ENCODE measurements around the gene DUXA.
"Not testable (repeated sequence)": the region's sequence is repeated elsewhere in the genome, so short reads cannot be mapped to it uniquely, and the experiment has no call there.

DUXA gene

DNA sequence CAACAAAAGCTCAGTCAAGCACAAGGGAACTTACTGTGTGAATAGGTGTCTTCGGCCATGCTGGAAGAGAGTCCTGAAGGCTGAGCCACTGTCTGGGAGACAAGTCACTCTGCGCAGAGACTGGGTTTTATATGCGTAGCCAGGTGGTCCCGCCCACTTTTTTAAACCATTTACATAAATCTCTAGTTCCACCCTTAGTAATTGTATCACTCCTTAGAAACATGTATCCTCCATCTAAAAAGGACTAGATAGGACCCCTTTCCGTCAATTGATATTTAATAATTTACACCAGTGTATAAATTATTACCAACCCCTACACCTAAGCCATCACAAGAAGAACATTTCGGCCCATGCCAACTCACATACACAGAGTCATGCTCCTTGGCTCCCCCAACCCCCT lies at the start of gene DUXA:
DUXA (minus strand) TSS at position 101 of the 400 bp plus-strand sequence; CDS start at position 59, 42 bp downstream.
- DNase-seq = no peak

DNA sequence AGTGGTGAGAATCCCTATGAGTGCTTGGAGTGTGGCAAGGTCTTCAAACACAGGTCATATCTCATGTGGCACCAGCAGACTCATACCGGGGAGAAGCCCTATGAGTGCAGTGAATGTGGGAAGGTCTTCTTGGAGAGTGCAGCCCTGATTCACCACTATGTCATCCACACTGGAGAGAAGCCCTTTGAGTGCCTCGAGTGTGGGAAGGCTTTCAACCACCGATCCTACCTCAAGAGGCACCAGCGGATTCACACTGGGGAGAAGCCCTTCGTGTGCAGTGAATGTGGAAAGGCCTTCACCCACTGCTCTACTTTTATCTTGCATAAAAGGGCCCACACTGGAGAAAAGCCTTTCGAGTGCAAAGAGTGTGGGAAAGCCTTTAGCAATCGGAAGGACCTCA lies 44.8 kb upstream of the DUXA start:
- DNase-seq = peak; percentile 4

DNA sequence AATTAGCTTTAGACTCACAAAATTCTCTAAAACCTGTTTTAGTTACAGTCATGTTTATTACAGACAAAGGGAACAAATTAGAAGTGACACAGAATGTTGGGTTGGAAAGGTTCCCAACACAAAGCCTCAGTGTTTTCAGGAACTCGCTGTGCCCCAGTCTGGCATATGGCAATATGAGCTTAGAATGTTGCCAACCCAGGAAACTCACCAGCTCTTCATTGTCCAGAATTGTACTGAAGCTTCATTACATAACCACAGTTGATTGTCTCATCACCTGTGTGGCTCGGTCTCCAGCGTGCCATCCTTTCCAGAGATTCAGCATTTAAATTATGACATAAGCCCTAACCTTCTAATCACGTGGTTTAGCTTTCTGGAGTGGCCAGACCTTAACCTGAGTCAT lies 43.1 kb upstream of the DUXA start:
- no peak for DNase-seq

DNA sequence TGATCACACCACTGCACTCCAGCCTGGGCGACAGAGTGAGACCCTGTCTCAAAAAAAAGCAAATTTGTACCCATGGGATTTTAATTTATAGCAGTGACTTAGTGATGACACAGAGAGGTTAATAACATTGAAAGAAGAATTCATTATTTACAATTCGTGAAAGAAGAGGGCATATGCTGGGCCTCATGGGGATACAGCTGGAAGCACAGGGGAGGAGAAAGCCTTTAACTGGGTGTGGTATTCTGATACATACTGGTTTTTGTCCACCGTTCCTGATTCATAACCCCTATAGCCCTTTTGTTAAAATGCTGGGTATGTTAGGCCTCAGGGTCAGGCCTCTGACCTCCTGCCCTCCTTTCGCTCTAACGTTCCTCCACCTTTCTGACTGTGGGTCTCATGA lies 34.9 kb upstream of the DUXA start:
- no peak for DNase-seq

DNA sequence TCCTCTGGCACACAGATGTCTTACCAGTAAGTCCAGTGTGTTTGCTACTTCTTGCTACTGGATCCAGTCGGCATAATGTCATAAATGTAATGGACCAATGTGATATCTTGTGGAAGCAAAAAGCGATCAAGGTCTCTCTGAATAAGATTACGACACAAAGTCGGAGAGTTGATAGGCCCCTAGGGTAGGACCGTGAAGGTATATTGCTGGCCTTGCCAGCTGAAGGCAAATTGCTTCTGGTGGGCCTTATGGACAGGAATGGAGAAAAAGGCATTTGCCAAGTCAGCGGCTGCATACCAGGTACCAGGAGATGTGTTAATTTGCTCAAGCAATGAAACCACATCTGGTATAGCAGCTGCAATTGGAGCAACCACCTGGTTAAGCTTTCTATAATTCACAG lies 30.6 kb upstream of the DUXA start:
- DNase-seq = not testable (repeated sequence)

DNA sequence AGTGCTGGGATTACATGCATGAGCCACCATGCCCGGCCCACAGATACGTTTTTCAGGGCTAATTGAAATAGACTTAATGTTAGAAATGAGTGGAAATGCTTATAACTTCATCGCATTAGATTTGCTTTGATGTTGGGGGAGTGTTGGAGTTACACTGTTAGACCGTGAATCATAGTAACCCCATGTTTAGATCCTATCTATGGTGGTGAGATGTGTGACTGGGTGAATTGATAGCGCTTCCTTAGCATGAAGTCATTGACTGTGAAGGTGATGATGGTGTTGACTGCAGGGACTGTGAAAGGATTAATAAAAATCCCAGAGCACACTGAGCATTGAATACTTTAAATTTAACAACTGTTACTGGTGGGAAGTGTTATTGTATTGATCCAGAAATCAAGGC lies 25.7 kb upstream of the DUXA start:
- no peak for DNase-seq

DNA sequence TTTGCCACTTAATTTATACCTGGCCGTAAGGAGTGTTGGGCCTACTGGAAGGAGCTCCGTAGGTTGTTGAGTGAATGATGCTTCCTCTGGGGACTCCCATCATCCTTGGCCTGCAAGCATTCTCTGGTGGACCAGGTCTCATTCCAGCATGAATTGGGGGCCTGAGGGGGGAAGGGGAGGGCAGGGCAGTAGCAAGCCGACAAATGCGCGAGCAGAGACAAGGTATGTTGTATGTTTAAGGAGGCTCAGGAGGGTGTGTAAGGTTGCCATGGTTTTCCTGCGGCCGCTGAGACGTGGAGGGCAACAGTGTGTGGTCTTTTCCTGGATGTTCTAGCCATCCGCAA lies 24.8 kb upstream of the DUXA start:
- DNase-seq = no peak

DNA sequence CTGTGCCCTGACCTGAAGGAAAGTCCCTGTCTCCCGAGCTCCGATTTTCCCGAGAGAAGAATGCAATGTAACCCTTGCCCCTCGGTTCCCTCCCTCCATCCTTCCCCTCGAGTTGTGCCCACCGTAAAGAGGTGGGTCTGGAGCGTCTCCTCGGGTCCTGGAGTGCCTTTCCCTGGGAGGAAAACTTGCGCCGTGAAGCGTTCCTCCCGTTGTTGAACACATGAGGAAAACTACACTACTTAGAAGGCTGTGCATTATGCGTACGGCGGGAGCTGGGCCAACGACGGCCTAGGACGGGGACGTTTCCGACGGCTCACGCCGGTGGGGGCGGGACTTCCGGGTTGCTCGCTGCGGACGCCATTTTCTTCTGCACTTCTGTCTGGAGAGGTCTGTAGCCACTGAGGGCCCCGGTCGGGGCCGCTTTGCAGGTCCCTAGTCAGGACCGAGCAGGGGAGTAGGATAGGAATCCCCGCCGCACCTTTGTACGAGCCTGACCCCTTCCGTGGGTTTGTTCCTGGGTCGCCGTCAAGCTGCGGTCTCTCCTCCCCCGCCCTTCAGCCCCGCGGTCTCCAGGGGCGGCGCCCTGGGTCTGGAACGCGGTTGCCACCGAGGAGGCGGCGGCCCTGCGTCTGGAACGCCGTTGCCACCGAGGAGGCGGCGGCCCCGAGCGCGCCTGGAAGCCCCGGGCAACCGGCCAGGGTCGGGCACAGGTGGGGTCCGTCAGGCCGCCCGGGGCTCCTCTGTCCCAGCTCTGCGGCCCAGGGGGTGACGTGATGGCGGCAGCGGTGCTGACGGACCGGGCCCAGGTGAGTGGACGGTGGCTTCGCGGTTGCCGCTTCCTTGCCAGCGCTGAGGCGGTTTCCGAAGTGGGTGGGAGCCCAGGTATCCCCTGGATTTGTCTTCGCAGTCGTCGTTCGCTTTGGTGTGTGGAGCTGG lies 24.1 kb upstream of the DUXA start, which contains the start of gene ZNF264:
ZNF264 (plus strand) TSS at position 360 of the 936 bp plus-strand sequence; CDS start at position 774, 414 bp downstream.
- DNase-seq = peak; percentile 91

DNA sequence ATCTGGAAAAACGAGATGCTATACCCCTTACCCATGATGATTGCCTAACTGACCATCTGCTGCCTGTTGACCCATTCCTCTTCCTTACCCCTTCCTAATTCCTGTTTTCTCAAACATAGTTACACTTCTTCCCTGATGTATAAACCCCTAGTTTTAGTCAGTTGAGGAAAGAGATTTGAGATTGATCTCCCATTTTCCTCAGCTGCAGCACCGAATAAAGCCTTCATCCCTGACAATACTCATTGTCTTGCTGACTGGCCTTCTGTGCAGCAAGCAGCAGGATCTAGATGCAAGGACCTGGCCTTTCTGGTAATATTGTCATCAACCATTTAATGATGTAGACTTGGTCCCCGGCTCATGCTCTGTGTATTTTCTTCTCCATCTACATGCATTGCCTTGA lies 23.0 kb upstream of the DUXA start:
- DNase-seq = no peak

DNA sequence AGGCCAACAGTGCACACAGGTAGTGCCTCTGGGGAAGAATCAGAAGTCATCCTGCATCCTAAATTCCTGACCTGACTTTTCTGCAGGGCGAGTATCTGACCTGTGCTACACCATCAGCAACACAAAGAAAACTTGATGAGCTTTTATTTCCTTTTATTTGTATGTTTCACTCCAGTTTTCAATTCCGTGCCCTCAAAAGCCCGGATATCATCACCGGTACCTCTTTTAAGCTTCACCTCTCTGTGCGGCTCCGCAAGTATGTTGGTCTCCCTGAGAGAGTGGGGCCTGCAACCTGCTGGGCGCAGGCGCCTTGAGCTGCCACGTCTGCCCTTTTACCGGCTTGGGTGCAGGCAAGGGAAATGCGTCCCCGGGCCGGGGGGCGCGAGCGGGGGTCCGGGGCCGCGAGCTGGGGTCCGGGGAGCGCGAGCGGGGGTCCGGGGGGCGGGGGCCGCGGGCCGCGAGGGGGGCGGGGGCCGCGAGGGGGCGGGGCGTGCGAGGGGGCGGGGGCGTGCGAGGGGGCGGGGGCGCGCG lies 4.3 kb upstream of the DUXA start:
- DNase-seq = peak; percentile 11

DNA sequence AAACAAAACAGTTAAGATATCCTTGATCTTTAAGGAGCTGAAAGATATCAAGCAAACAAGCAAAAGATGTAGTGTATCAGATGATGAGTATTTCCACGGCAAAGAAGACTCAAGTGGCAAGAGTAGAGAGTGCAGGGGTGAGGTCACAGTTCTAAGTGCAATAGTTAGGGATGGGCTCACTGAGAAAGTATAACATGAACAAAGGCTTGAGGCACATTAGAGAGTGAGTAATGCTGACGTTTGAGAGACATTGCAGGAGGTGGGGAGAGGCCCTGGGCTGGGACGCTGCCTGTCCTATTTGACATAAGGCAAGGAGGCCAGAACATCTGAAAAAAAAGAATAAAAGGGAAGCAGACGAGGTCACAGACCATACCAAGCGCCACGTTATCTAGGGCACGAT lies 1.4 kb downstream of the DUXA start:
- DNase-seq = no peak

DNA sequence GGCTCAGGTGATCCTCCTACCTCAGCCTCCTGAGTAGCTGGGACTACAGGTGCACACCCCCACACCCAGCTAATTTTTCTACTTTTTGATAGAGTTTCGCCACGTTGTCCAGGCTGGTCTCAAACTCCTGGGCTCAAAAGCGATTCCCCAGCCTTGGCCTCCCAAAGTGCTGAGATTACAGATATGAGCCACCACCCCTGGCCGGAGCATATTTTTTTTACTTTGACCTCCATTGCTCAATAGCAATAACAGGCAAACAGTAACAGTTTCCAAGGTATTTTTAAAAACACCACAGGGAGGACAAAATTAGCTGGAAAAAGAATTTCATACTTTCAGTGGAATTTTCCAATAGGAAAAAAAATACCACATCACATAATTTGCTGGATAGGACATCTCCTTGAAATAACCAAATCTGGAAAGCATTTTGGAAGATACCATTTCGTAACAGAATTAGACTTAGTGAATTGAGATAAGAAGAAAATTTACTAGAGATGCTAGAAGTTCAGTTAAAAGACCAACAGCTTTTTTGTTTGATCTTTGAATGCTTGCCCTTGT lies 5.2 kb downstream of the DUXA start:
- DNase-seq = no peak

DNA sequence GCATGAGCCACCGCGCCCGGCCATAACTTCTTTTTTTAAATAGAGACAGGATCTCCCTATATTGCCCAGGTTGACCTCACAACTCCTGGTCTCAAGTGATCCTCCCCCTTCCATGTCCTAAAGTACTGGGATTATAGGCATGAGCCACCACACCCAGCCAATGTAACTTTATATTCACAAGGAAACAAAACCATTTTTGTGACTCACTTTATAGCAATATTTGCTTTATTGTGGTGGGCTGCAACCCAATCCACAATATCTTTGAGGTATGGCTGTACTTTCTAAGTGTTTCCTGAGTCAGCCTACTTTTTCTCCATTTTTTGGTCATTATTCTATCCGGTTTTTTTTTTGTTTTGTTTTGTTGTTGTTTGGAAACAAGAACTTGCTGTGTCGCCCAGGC lies 14.4 kb downstream of the DUXA start:
- DNase-seq = no peak

DNA sequence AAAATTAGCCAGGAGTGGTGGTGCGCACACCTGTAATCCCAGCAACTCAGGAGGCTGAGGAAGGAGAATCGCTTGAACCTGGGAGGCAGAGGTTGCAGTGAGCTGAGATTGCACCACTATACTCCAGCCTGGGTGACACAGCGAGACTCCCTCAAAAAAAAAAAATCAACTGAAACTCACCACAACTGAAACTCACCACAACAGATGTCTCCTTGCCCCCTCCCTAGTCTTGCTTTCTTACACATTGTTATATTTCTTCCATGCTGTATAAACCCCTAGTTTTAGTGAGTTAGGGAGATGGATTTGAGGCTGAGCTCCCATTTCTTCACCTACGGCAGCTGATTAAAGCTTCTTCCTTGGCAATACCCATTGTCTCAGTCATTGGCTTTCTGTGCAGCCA lies 25.6 kb downstream of the DUXA start:
- no peak for DNase-seq

DNA sequence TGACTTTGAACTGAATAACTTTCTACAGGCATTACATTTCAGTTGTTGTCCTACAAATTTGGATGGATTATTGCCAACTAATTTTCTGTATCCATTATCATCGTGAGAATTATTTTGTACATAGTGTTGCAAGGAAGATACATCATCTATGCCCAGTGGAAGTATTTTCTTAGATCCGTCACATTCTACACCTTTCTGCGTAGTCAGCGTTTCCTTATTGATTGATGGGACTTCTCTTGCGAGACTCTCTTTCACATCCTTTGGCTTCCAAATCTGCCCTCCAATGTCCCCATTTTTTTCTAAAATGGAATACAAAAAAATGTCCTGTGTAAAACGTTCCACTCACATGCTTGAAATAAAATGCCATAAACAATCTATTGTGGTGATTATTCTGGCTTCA lies 31.5 kb downstream of the DUXA start:
- no peak for DNase-seq

DNA sequence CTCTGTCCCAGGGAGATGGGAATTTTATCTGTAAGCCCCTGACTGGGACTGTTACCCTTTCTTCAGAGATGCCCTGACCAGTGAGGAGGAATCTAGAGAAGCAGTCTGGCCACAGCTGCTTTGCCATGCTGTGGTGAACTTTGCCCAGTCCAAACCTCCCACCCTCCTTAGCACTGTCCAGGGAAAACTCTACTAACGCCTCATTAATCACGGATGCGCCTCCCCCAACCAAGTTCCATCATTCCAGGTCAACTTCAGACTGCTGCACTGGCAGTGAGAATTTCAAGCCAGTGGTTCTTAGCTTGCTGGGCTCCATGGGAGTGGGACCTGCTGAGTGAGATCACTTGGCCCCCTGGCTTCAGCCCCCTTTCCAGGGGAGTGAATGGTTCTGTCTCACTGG lies 39.9 kb downstream of the DUXA start:
- DNase-seq = not testable (repeated sequence)

DNA sequence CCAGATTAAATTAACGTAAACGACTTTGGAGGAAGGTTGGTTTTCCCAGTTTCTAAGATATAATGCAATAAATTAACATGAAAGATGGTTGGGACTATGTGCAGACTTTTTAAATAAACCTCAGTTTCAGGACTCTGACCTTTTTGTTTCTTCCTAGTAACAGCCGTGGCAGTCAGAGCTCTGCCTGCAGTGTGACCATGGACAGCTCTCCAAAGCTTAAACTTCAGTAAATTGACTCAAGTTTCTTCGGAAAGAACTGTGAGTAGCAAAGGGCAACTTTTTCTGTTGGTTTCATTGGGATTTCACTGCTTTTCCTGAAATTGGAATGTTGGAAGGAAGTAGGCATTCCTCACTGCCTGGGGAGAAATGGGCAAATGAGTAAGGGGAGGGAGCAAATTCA lies 43.4 kb downstream of the DUXA start:
- no peak for DNase-seq

DNA sequence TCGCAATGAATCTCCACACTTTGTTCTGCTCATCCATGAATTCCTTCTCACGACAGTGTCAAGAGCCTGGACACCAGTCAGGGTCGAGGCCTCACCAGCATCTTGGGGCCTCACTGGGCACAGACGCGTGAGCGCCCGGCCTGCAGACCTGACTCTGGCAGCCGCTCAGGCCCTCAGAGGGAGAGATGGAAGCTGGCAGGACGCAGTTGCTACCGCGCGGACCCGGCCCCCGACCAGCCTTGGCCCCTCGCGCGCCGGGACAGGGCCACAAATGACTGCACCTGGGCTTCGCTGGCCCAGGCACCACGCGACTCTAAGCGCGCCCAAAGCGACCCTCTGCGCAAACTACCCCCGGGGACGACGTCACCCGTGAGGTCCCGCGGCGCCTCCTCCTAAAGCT lies 48.4 kb downstream of the DUXA start:
- DNase-seq = no peak

DNA sequence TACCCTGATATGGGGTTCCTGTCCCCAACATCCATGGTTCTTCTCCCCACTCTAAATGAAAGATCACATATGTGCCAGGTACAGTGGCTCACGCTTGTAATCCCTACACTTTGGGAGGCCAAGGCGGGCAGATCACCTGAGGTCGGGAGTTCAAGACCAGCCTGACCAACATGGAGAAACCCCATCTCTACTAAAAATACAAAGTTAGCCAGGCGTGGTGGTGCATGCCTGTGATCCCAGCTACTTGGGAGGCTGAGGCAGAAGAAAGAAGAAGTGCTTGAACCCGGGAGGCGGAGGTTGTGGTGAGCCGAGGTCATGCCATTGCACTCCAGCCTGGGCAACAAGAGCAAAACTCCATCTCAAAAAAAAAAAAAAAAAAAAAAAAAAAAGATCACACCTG lies 53.8 kb downstream of the DUXA start:
- not testable (repeated sequence) for DNase-seq

DNA sequence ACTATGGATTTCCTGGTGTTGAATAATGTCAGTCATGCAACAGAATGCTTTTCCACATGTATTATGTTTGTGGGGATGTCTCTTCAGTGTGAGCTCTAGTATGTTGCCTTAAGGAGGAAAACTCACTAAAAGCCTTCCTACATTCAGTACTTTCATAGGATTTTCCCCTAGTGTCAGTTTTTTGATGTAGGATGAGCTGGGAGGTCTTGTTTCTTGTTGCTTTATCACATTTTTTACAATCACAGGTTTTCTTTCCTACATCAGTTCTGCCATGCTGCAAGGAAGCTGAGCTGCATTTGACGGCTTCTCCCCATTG lies 56.0 kb downstream of the DUXA start:
- DNase-seq = no peak

DNA sequence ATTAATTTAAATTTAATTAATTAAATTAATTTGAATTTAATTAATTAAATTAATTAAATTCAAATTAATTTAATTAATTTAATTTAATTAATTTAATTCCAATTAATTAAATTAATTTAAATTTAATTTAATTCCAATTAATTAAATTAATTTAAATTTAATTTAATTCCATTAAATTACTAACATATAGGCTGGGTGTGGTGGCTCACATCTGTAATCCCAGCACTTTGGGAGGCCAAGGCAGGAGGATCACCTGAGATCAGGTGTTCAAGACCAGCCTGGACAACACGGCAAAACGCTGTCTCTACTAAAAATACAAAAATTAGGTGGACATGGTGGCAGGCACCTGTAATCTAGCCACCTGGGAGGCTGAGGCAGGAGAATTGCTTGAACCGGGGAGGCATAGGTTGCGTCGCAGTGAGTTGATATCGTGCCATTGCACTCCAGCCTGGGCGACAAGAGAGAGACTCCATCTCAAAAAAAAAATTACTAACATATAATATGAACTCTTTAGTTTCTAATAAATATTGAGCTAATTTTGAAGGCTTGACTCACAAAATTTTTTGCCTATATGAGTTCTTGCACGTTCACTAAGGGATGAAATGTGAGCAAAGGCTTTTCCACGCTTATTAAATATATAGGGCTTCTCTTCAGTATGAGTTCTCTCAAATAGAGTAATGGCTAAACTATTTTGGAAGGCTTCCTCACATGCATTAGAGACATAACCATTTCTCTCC lies 56.5 kb downstream of the DUXA start:
- no peak for DNase-seq

DNA sequence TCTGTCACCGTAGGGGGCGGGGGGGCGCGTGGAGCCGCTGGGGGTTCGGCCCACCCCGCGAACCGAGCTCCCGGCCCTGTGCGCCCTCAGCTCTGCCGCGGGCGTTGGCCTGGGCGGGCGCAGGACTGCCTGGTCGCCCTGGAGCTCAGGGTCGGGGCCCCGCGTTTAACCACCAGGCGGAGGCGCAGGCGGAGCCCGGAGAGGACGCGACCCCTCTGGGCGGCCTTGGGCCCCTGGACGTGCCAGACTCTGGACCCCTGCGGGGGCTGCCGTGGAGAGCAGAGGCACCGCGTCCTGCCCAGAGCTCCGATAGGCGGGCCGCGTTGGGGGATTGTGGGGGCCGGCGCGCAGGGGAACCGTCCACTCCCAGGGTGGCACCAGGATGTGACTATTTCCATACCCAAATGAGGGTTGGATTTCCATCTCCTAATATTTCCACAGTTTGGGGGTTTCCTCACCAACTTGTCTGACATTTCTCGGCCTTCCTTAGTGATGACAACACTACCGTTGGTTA lies 60.5 kb downstream of the DUXA start:
- DNase-seq = no peak

DNA sequence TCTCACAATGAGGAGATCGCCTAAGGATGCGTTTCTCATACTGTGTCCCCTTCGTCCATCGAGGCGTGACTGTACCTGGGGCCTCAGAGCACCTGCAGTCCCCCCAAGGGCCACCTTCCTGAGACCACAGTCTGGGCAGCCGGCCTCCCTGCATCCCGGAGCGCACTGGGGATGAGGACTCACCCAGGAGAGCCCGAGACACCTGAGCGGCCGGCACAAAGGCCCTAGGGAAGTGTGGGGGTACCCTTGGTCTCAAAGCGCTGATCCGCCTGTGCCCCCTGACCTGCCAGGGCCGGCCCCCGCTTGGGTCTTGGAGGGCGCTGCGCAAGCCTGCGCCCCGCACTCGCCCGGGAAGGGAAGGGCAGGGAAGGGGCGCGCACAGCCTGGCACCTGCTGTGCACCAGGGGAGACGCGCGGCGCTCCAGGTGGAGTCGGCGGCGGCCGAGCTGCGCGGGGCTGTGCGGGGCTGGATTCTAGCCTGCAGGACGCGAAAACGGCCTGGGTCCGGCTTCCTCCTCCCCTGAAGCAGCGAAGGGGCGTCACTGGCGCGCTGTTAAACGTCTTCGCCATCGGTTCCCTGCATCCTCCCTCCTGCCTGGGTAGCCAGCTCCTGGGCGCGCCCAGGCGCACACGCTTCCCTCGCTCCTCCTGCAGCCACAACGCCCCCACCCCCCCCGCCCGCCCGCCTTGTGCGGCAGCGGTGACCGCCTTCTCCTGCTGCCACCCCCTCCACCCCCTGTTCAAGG lies 61.1 kb downstream of the DUXA start:
- DNase-seq = no peak
